DND-41 (cell line): ENCODE results near the gene OR4D6.

Experiments used
- ATAC-seq: fragments of 200-7000 bp; cut with Tn5 transposase; 3 replicates; pipeline ENCODE4 v1.9.1; 2021; ENCODE audit warnings: low read depth; ENCODE audit not compliant: insufficient read depth
- DNase-seq: peaks from one replicate; pipeline ENCODE4 v3.0.0-alpha.2; 2020
- H2AFZ ChIP-seq: 2 replicates; pipeline ENCODE4 v1.6.0; 2012; ENCODE audit warnings: low read depth, low read length
- H3K27ac ChIP-seq: 2 replicates; pipeline ENCODE4 v1.5.1; 2012; ENCODE audit warnings: low read length, inconsistent platforms
- H3K27me3 ChIP-seq: fragments of 200-600 bp; sonication (generic); 2 replicates; pipeline ENCODE4 v1.6.0; 2012; ENCODE audit warnings: low read length, mild to moderate bottlenecking, inconsistent platforms; ENCODE audit not compliant: insufficient read depth, poor library complexity
- H3K36me3 ChIP-seq: 2 replicates; pipeline ENCODE4 v1.5.1; 2012; ENCODE audit warnings: low read length, inconsistent platforms; ENCODE audit not compliant: insufficient read depth
- H3K4me1 ChIP-seq: 2 replicates; pipeline ENCODE4 v1.5.1; 2012; ENCODE audit warnings: mild to moderate bottlenecking, low read length; ENCODE audit not compliant: insufficient read depth
- H3K4me2 ChIP-seq: 2 replicates; pipeline ENCODE4 v1.6.0; 2012; ENCODE audit warnings: mild to moderate bottlenecking, moderate library complexity, low read length, inconsistent platforms; ENCODE audit not compliant: insufficient read depth
- H3K4me3 ChIP-seq, 2 experiments: fragments of 200-600 bp in 1 of 2; shearing (Covaris generic) in 1 of 2; 2 replicates each; pipeline ENCODE4 v1.5.1; 2012 to 2016; ENCODE audit warnings: inconsistent platforms in 2 of 2, low read length in 2 of 2, mild to moderate bottlenecking in 2 of 2, low read depth in 1 of 2, moderate library complexity in 1 of 2
- H3K79me2 ChIP-seq: 2 replicates; pipeline ENCODE4 v1.6.0; 2012; ENCODE audit warnings: low read length, inconsistent platforms; ENCODE audit not compliant: insufficient read depth
- H3K9ac ChIP-seq: 2 replicates; pipeline ENCODE4 v1.6.0; 2012; ENCODE audit warnings: low read depth, mild to moderate bottlenecking, inconsistent platforms, low read length, moderate library complexity
- H3K9me3 ChIP-seq: 2 replicates; pipeline ENCODE4 v1.5.1; 2012; ENCODE audit warnings: low read length, moderate library complexity, mild to moderate bottlenecking, inconsistent platforms; ENCODE audit not compliant: insufficient read depth, severe bottlenecking
- H4K20me1 ChIP-seq: 2 replicates; pipeline ENCODE4 v1.6.0; 2012; ENCODE audit warnings: low read length; ENCODE audit not compliant: insufficient read depth
- EZH2 ChIP-seq: IDR thresholded peaks from 3 replicates; pipeline ENCODE4 v1.6.1; 2012; ENCODE audit warnings: borderline replicate concordance, low read depth, mild to moderate bottlenecking, moderate library complexity, low read length, inconsistent platforms; ENCODE audit not compliant: severe bottlenecking
- TF ChIP-seq, protein P1 (sequence below): IDR thresholded peaks from 2 replicates; pipeline ENCODE4 v1.5.1; 2012; ENCODE audit warnings: borderline replicate concordance, low read length, moderate library complexity, mild to moderate bottlenecking; ENCODE audit not compliant: poor library complexity, severe bottlenecking; ENCODE audit errors: extremely low read depth

OR4D6 gene

DNA sequence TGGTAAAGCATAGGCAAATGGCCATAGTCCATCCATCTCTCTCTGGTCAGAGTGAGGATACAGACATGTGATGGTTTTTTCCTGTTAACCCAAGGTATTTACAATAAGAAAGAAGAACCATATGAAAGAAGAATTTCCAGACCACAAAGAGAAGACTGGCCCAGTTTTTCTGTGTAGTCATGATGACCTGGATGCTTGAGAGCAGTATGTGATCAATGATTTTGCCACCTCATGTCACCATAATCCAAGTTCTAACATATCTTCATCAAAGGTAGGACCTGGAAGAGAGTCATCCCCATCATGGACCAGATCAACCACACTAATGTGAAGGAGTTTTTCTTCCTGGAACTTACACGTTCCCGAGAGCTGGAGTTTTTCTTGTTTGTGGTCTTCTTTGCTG, at the start of gene OR4D6:
OR4D6 (plus strand) TSS at position 301 of the 400 bp plus-strand sequence; CDS start at position 301, 0 bp downstream.
- DNase-seq (no peak), ATAC-seq (no peak)
- Histone ChIP-seq H3K27me3 (no peaks in the 10 kb centered on the region), H3K9me3 (no peaks in the 10 kb centered on the region), H3K79me2 (no peaks in the 10 kb centered on the region), H3K4me1 (no peaks in the 10 kb centered on the region), H4K20me1 (no peaks in the 10 kb centered on the region), H2AFZ (no peak within 1 kb of the TSS), H3K27ac (no peak within 1 kb of the TSS), H3K36me3 (no peaks in the 10 kb centered on the region), H3K4me2 (no peak within 1 kb of the TSS), H3K4me3 (no peak within 1 kb of the TSS), H3K9ac (no peak within 1 kb of the TSS)
- TF ChIP-seq, protein P1, sequence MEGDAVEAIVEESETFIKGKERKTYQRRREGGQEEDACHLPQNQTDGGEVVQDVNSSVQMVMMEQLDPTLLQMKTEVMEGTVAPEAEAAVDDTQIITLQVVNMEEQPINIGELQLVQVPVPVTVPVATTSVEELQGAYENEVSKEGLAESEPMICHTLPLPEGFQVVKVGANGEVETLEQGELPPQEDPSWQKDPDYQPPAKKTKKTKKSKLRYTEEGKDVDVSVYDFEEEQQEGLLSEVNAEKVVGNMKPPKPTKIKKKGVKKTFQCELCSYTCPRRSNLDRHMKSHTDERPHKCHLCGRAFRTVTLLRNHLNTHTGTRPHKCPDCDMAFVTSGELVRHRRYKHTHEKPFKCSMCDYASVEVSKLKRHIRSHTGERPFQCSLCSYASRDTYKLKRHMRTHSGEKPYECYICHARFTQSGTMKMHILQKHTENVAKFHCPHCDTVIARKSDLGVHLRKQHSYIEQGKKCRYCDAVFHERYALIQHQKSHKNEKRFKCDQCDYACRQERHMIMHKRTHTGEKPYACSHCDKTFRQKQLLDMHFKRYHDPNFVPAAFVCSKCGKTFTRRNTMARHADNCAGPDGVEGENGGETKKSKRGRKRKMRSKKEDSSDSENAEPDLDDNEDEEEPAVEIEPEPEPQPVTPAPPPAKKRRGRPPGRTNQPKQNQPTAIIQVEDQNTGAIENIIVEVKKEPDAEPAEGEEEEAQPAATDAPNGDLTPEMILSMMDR: no peak
- no peak for TF ChIP-seq EZH2

DNA sequence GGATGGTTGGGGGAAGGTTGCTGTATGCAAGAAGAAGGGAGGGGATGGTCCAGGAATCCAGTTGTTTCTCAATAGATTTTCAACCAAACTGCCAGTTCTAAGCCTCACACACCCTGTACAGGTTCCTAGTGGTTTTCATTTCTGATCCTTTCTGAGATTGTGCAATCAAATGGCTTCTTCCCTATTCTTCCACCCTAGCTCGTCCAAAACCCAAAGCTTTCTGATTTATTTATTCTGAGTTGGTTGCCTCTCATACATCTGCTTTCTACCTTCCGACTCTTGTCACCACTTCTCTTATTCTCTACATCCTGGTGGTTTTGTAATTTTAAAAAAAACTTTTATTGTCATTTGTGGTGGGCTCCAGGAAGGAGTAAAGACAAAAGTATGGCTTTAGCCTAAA, 43.1 kb upstream of the OR4D6 start:
- no peaks in the 10 kb centered on the region for H3K27me3 ChIP-seq
- H3K4me1 ChIP-seq: no peaks in the 10 kb centered on the region
- H3K36me3 ChIP-seq: no peaks in the 10 kb centered on the region
- peaks cover 5% of the 10 kb centered on the region for H3K9me3 ChIP-seq
- TF ChIP-seq, protein P1: no peak
- no peak for TF ChIP-seq EZH2
- ATAC-seq: no peak
- no peak for DNase-seq
- no peak overlapping the region for H3K27ac ChIP-seq
- no peak overlapping the region for H3K9ac ChIP-seq
- H2AFZ ChIP-seq: no peak overlapping the region
- no peaks in the 10 kb centered on the region for H3K79me2 ChIP-seq
- no peak overlapping the region for H3K4me2 ChIP-seq
- H3K4me3 ChIP-seq: no peak overlapping the region
- H4K20me1 ChIP-seq: no peaks in the 10 kb centered on the region

DNA sequence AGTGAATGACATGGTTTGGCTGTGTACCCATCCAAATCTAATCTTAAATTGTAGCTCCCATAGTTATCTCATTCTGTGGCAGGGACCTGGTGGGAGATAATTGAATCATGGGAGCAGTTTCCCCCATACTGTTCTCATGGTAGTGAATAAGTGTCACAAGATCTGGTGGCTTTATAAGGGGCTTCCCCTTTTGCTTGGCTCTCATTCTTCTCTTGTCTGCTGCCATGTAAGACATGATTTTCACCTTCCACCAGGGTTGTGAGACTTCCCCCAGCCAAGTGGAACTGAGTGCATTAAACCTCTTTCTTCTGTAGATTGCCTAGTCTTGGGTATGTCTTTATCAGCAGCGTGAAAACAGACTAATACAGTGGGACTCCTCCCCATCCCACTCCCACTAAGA, 41.6 kb upstream of the OR4D6 start:
- DNase-seq (no peak), ATAC-seq (no peak)
- H3K4me3 ChIP-seq: no peak overlapping the region
- no peak overlapping the region for H2AFZ ChIP-seq
- peaks cover under 1% of the 10 kb centered on the region for H3K9me3 ChIP-seq
- H3K79me2 ChIP-seq: no peaks in the 10 kb centered on the region
- TF ChIP-seq, protein P1: no peak
- TF ChIP-seq EZH2: no peak
- H3K4me1 ChIP-seq: no peaks in the 10 kb centered on the region
- H3K36me3 ChIP-seq: no peaks in the 10 kb centered on the region
- no peak overlapping the region for H3K9ac ChIP-seq
- no peaks in the 10 kb centered on the region for H4K20me1 ChIP-seq
- H3K27ac ChIP-seq: no peak overlapping the region
- H3K4me2 ChIP-seq: no peak overlapping the region
- no peaks in the 10 kb centered on the region for H3K27me3 ChIP-seq

DNA sequence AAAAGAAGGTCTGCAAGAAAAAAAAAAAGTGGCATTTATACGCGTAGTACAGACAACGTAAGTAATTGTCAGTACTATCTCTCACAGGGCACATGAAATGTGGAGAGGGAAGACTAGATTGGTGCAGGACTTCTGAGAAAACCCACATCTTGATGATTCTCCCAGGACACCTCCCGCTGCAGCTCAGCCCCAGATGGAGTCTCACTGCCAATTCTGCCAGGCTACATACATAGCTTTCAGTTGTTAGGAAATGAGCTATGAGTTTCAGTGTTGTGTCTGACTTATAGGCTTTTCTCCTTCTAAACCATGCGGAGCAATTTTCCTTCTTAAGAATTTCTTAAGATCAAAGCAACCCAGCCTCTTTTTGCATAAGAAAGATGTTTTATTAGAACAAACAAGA, 40.1 kb upstream of the OR4D6 start:
- Histone ChIP-seq H3K27ac (no peak overlapping the region), H3K27me3 (no peaks in the 10 kb centered on the region), H3K36me3 (no peaks in the 10 kb centered on the region), H3K4me2 (no peak overlapping the region), H3K9me3 (no peaks in the 10 kb centered on the region), H3K9ac (no peak overlapping the region), H2AFZ (no peak overlapping the region), H4K20me1 (no peaks in the 10 kb centered on the region), H3K4me1 (no peaks in the 10 kb centered on the region), H3K79me2 (no peaks in the 10 kb centered on the region), H3K4me3 (no peak overlapping the region)
- DNase-seq: no peak
- ATAC-seq: no peak
- TF ChIP-seq, protein P1: no peak
- TF ChIP-seq EZH2: no peak
